Stimulated activated naive B cell treated with anti-CD40 and anti-IgM and Interleukin-4, amounts not matched to agents 10 μg/mL and 1 μg/mL and 100 μg/mL, for 72 hours (primary cell): Measurements from ENCODE around the gene TRIM46.
A peak's percentile ranks its signal among the peaks of the same experiment; 100 is the strongest.
"Not testable (repeated sequence)": the region's sequence is repeated elsewhere in the genome, so short reads cannot be mapped to it uniquely, and the experiment has no call there.

Experiments used
- ATAC-seq, 2 donors: fragments of 150-1000 bp; cut with Tn5 transposase; replicated peaks; 2 replicates each; pipeline ENCODE4 v1.10.0; 2021; ENCODE audit warnings: moderate library complexity in 1 of 2
- DNase-seq: peaks from one replicate; pipeline ENCODE4 v3.0.0; 2021
- H3K27ac Mint-ChIP-seq: one replicate; pipeline ENCODE4 v1.8.0; 2022; ENCODE audit warnings: mild to moderate bottlenecking, mixed read lengths
- H3K27me3 Mint-ChIP-seq, 2 donors: one replicate each; pipeline ENCODE4 v1.8.0; 2022; ENCODE audit warnings: mixed read lengths in 2 of 2
- H3K36me3 Mint-ChIP-seq, 2 donors: one replicate each; pipeline ENCODE4 v1.8.0; 2022; ENCODE audit warnings: mixed read lengths in 2 of 2, mild to moderate bottlenecking in 1 of 2
- H3K4me1 Mint-ChIP-seq, 2 donors: one replicate each; pipeline ENCODE4 v1.8.0; 2022; ENCODE audit warnings: mixed read lengths in 2 of 2, mild to moderate bottlenecking in 1 of 2
- H3K4me3 Mint-ChIP-seq, 2 donors: one replicate each; pipeline ENCODE4 v1.8.0; 2022; ENCODE audit warnings: mild to moderate bottlenecking in 2 of 2, mixed read lengths in 2 of 2, moderate library complexity in 1 of 2
- H3K9me3 Mint-ChIP-seq, 2 donors: one replicate each; pipeline ENCODE4 v1.8.0; 2022; ENCODE audit warnings: mixed read lengths in 2 of 2, mild to moderate bottlenecking in 1 of 2

Gene TRIM46

GRCh38 chr1:155133799-155134281, 39.8 kb upstream of the TRIM46 start:
- ATAC-seq (no peak), DNase-seq (no peak)
- Mint-ChIP-seq H3K9me3 (no peaks in the 10 kb centered on the region), H3K4me3 (no peak overlapping the region), H3K27ac (peak overlapping the region; percentile 76), H3K27me3 (peaks cover 21 to 22% of the 10 kb centered on the region in 2 donors), H3K4me1 (peaks cover 30 to 41% of the 10 kb centered on the region in 2 donors), H3K36me3 (peaks cover 23 to 32% of the 10 kb centered on the region in 2 donors)

DNA sequence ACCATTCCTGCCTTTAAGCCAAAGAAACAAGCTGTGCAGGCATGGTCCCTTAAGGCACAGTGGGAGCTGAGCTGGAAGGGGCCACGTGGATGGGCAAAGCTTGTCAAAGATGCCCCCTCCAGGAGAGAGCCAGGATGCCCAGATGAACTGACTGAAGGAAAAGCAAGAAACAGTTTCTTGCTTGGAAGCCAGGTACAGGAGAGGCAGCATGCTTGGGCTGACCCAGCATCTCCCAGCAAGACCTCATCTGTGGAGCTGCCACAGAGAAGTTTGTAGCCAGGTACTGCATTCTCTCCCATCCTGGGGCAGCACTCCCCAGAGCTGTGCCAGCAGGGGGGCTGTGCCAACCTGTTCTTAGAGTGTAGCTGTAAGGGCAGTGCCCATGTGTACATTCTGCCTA, 39.3 kb upstream of the TRIM46 start:
- peak overlapping the region in 1 of 2 donors; percentile 97 for H3K4me3 Mint-ChIP-seq

DNA sequence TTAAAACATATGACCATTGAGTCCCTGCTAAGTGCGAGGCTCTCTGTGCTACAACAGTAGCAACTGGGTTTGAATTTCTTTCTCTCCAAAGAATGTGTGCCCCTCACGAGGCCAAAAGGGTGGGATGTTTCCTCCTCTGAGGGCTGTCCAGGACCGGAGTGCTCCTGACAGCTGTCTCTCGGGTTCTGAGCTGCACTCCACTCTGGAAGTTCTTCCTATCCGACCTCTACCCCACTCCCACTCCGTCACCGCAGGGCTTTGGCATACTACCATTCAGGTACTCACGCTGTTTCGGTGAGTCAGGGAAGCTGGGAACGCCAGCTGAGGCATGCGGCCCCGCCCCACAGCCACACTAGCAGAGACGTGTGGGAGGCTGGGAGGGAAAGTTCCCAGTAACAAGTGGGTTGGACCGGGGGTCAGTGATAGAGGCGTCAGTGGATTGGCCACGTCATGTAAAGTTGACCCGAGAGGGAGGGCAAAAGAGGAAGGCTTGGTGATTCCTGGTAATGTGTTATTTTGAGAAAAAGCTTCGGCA, 38.7 kb upstream of the TRIM46 start:
- Mint-ChIP-seq H3K36me3 (peaks cover 24 to 39% of the 10 kb centered on the region in 2 donors), H3K27ac (peak overlapping the region; percentile 99), H3K9me3 (no peaks in the 10 kb centered on the region), H3K4me3 (peak overlapping the region; percentile 89 to 97), H3K4me1 (peaks cover 21 to 41% of the 10 kb centered on the region in 2 donors), H3K27me3 (peaks cover 10 to 11% of the 10 kb centered on the region in 2 donors)
- peak; percentile 42 to 51 for ATAC-seq
- DNase-seq: peak; percentile 57

More for the DNA sequence above, 39.3 kb upstream of the TRIM46 start:
- Mint-ChIP-seq H3K9me3 (no peaks in the 10 kb centered on the region), H3K27me3 (peaks cover 16 to 17% of the 10 kb centered on the region in 2 donors), H3K27ac (peak overlapping the region; percentile 99), H3K36me3 (peaks cover 24 to 33% of the 10 kb centered on the region in 2 donors), H3K4me1 (peaks cover 26 to 41% of the 10 kb centered on the region in 2 donors)
- no peak for ATAC-seq
- DNase-seq: no peak

- ATAC-seq: peak; percentile 77 to 81
- H3K4me3 Mint-ChIP-seq: peak within 1 kb of the TSS; percentile 89 to 97
- peaks cover 4 to 7% of the 10 kb centered on the region in 2 donors for H3K27me3 Mint-ChIP-seq
- peaks cover 24 to 43% of the 10 kb centered on the region in 2 donors for H3K4me1 Mint-ChIP-seq
- peaks cover 24 to 44% of the 10 kb centered on the region in 2 donors for H3K36me3 Mint-ChIP-seq
- peak within 1 kb of the TSS; percentile 99 for H3K27ac Mint-ChIP-seq
- DNase-seq: peak; percentile 93
- no peaks in the 10 kb centered on the region for H3K9me3 Mint-ChIP-seq
Measured at GRCh38 chr1:155135415-155136028, 38.1 kb upstream of the TRIM46 start, which contains the start of gene SLC50A1. Gene SLC50A1 (plus strand): TSS chr1:155135852. CDS start chr1:155135912, 60 bp downstream.

DNA sequence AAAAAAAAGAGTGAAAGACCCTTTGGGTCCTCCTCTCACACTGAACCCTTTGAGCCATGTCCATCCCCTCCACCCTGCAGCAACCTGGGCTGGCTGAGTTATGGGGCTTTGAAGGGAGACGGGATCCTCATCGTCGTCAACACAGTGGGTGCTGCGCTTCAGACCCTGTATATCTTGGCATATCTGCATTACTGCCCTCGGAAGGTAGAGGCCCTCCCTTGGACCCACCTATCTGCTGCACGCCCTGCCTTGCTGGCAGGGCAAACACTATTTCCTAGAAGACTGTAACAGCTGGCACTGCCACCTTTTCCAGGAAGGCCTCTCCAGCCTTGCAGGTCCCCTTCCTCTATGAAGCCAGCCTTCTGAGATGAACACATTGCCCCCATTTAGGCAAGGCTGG, 36.9 kb upstream of the TRIM46 start:
- ATAC-seq (peak; percentile 1 to 7), DNase-seq (no peak)
- no peaks in the 10 kb centered on the region for H3K27me3 Mint-ChIP-seq
- H3K4me3 Mint-ChIP-seq: peak overlapping the region; percentile 89 to 97
- peak overlapping the region; percentile 99 for H3K27ac Mint-ChIP-seq
- H3K9me3 Mint-ChIP-seq: no peaks in the 10 kb centered on the region
- peaks cover 24 to 43% of the 10 kb centered on the region in 2 donors for H3K4me1 Mint-ChIP-seq
- peaks cover 23 to 42% of the 10 kb centered on the region in 2 donors for H3K36me3 Mint-ChIP-seq

GRCh38 chr1:155137154-155137949, 36.3 kb upstream of the TRIM46 start:
- Mint-ChIP-seq H3K9me3 (no peaks in the 10 kb centered on the region), H3K27me3 (no peaks in the 10 kb centered on the region), H3K36me3 (peaks cover 21 to 40% of the 10 kb centered on the region in 2 donors), H3K4me1 (peaks cover 24 to 43% of the 10 kb centered on the region in 2 donors), H3K27ac (peak overlapping the region; percentile 99), H3K4me3 (peak overlapping the region; percentile 89 to 97)
- no peak for ATAC-seq
- DNase-seq: no peak

GRCh38 chr1:155139895-155140629, 33.6 kb upstream of the TRIM46 start, which contains the start of gene DPM3:
Gene DPM3 (minus strand): TSS chr1:155140531. CDS start chr1:155140240, 291 bp downstream.
- peaks cover 18 to 40% of the 10 kb centered on the region in 2 donors for H3K36me3 Mint-ChIP-seq
- ATAC-seq: peak; percentile 75 to 79
- peaks cover 17 to 38% of the 10 kb centered on the region in 2 donors for H3K4me1 Mint-ChIP-seq
- peak; percentile 82 for DNase-seq
- H3K27me3 Mint-ChIP-seq: no peaks in the 10 kb centered on the region
- H3K9me3 Mint-ChIP-seq: no peaks in the 10 kb centered on the region
- H3K4me3 Mint-ChIP-seq: peak within 1 kb of the TSS; percentile 88 to 96
- H3K27ac Mint-ChIP-seq: peak within 1 kb of the TSS; percentile 93

DNA sequence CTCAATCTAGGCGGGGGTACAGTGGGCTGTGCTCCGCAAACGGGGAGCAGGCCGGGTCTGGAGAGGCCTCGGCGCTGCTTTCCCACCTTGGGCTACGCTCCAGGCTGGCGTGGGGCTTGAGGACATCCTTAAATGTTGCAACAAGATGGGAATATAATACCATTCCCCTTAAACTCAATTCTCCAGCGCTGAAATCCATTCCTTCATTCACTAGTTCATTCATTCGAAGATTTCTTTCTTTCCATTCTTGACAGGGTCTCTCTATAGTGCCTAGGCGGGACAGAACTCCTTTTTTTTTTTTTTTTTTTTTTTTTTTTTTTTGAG, 33.1 kb upstream of the TRIM46 start:
- Mint-ChIP-seq H3K27ac (peak overlapping the region; percentile 93), H3K4me3 (peak overlapping the region; percentile 88 to 96), H3K4me1 (peaks cover 17 to 36% of the 10 kb centered on the region in 2 donors), H3K36me3 (peaks cover 14 to 36% of the 10 kb centered on the region in 2 donors), H3K9me3 (no peaks in the 10 kb centered on the region), H3K27me3 (no peaks in the 10 kb centered on the region)
- ATAC-seq (no peak), DNase-seq (no peak)

- Mint-ChIP-seq H3K9me3 (no peaks in the 10 kb centered on the region), H3K27ac (no peak overlapping the region), H3K4me3 (no peak overlapping the region), H3K4me1 (peaks cover 17 to 34% of the 10 kb centered on the region in 2 donors), H3K36me3 (peaks cover 14 to 29% of the 10 kb centered on the region in 2 donors), H3K27me3 (no peaks in the 10 kb centered on the region)
- DNase-seq (no peak), ATAC-seq (no peak)
Measured at GRCh38 chr1:155141749-155142148, 31.9 kb upstream of the TRIM46 start.

- Mint-ChIP-seq H3K27me3 (no peaks in the 10 kb centered on the region), H3K27ac (no peak overlapping the region), H3K4me3 (no peak overlapping the region), H3K4me1 (peaks cover 15 to 21% of the 10 kb centered on the region in 2 donors), H3K9me3 (peaks cover 0 to 2% of the 10 kb centered on the region in 2 donors), H3K36me3 (peaks cover under 1 to 3% of the 10 kb centered on the region in 2 donors)
- no peak for ATAC-seq
- no peak for DNase-seq
Measured at GRCh38 chr1:155145491-155145890, 28.2 kb upstream of the TRIM46 start.

GRCh38 chr1:155155996-155156643, 17.5 kb upstream of the TRIM46 start:
- not testable (repeated sequence) for H3K36me3 Mint-ChIP-seq, H3K27me3 Mint-ChIP-seq, H3K4me1 Mint-ChIP-seq, DNase-seq, H3K9me3 Mint-ChIP-seq, H3K27ac Mint-ChIP-seq, ATAC-seq, H3K4me3 Mint-ChIP-seq

- DNase-seq (no peak), ATAC-seq (no peak)
- Mint-ChIP-seq H3K4me1 (no peaks in the 10 kb centered on the region), H3K27me3 (no peaks in the 10 kb centered on the region), H3K4me3 (no peak overlapping the region), H3K9me3 (peaks cover 0 to 3% of the 10 kb centered on the region in 2 donors), H3K36me3 (no peaks in the 10 kb centered on the region), H3K27ac (no peak overlapping the region)
Measured at GRCh38 chr1:155158991-155159390, 14.7 kb upstream of the TRIM46 start.

- ATAC-seq: no peak
- peaks cover 0 to 3% of the 10 kb centered on the region in 2 donors for H3K9me3 Mint-ChIP-seq
- H3K36me3 Mint-ChIP-seq: no peaks in the 10 kb centered on the region
- DNase-seq: no peak
- no peaks in the 10 kb centered on the region for H3K4me1 Mint-ChIP-seq
- no peak overlapping the region for H3K4me3 Mint-ChIP-seq
- no peaks in the 10 kb centered on the region for H3K27me3 Mint-ChIP-seq
- H3K27ac Mint-ChIP-seq: no peak overlapping the region
Measured at GRCh38 chr1:155160128-155160527, 13.5 kb upstream of the TRIM46 start.
